Measurements from ENCODE around the gene CDH4. TPM values are rescaled to one million over a fixed set of nuclear protein-coding genes. Genes with fewer than 3 reads are reported as not detected.

The CDH4 gene
- total and polyA plus RNA-seq, 2 of the 4 experiments (the other 2 are of a cell fraction): 1.6 to 3.5 TPM

- H3K79me1 ChIP-seq (ENCODE audit: low read depth in 1 of 2, low read length in 2 of 2): no peaks in the 10 kb centered on the region
- ChIA-PET POLR2A (ENCODE audit: unreplicated experiment) (no interaction called here), CTCF (no interaction called here)
- H4K5ac ChIP-seq (ENCODE audit: low read depth, low read length): no peak overlapping the region
- no peak overlapping the region for H2BK15ac ChIP-seq (ENCODE audit: low read depth, low read length)
- no peak overlapping the region for H3K56ac ChIP-seq (ENCODE audit: extremely low read depth, insufficient read depth, low read length)
- BruUV-seq (replicated peaks): no TSS peak
- H2AK9ac ChIP-seq (replicated peaks; ENCODE audit: low read depth, low read length, poor library complexity): no peak overlapping the region
- H3K14ac ChIP-seq (replicated peaks; ENCODE audit: low read depth, low read length): no peak overlapping the region
- H3K18ac ChIP-seq (ENCODE audit: low read depth, low read length): no peak overlapping the region
- no peaks in the 10 kb centered on the region for H3K9me1 ChIP-seq (ENCODE audit: insufficient read depth, low read length)
- no peak overlapping the region for H3K4ac ChIP-seq (ENCODE audit: low read depth, low read length)
- peaks cover 4% of the 10 kb centered on the region; the same call in 1 of the 2 replicates for H3K27me3 ChIP-seq (ENCODE audit: control insufficient read depth, insufficient read depth, low read length)
- no peaks in the 10 kb centered on the region for H3K9me3 ChIP-seq (ENCODE audit: control insufficient read depth, insufficient read depth, low read length)
- H4K8ac ChIP-seq (ENCODE audit: low read depth in 2 of 2, low read length in 2 of 2): no peak overlapping the region
- DNase-seq (no peak), ATAC-seq (ENCODE audit: low read depth) (no peak)
- no peak overlapping the region for H2AFZ ChIP-seq (replicated peaks; ENCODE audit: low read length, poor library complexity)
- H2BK120ac ChIP-seq (ENCODE audit: low read depth, low read length): no peak overlapping the region
- intact Hi-C loops (cut with micrococcal nuclease) (no loop called here), dilution Hi-C loops (cut with HindIII; ENCODE audit: low sequenced_read_pairs, unreplicated experiment) (no loop called here), in situ Hi-C loops (cut with MboI; ENCODE audit: low sequenced_read_pairs) (loop anchor here (25.0 kb wide), 2 partner anchors 621 to 1821 kb away; partner anchors contain the start of gene CDH4)
- no peak overlapping the region for H2BK20ac ChIP-seq (ENCODE audit: low read depth, low read length)
- 44% methylated on average over 9 of the region's 32 CpGs; no CpG with 5 or more reads in 1 of the 2 experiments for WGBS, 2 experiments (ENCODE audit: extremely low coverage in 2 of 2, insufficient read length in 1 of 2)
- no peak for TF ChIP-seq SMC3 (IDR thresholded peaks at IDR 0.05; ENCODE audit: low read depth, low read length)
- TF ChIP-seq, protein P1, sequence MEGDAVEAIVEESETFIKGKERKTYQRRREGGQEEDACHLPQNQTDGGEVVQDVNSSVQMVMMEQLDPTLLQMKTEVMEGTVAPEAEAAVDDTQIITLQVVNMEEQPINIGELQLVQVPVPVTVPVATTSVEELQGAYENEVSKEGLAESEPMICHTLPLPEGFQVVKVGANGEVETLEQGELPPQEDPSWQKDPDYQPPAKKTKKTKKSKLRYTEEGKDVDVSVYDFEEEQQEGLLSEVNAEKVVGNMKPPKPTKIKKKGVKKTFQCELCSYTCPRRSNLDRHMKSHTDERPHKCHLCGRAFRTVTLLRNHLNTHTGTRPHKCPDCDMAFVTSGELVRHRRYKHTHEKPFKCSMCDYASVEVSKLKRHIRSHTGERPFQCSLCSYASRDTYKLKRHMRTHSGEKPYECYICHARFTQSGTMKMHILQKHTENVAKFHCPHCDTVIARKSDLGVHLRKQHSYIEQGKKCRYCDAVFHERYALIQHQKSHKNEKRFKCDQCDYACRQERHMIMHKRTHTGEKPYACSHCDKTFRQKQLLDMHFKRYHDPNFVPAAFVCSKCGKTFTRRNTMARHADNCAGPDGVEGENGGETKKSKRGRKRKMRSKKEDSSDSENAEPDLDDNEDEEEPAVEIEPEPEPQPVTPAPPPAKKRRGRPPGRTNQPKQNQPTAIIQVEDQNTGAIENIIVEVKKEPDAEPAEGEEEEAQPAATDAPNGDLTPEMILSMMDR (conservative IDR thresholded peaks at IDR 0.05; ENCODE audit: low read depth, low read length): no peak
- TF ChIP-seq MAFK (IDR thresholded peaks at IDR 0.05; ENCODE audit: low read depth, low read length): no peak
- TF ChIP-seq NFE2L2 (IDR thresholded peaks at IDR 0.05; ENCODE audit: low read depth, low read length): no peak
- no peak for TF ChIP-seq BHLHE40 (IDR thresholded peaks at IDR 0.05; ENCODE audit: low read depth, low read length)
- TF ChIP-seq POLR2A (IDR thresholded peaks at IDR 0.05; ENCODE audit: low read depth, low read length): no peak
- TF ChIP-seq RCOR1 (IDR thresholded peaks at IDR 0.05; ENCODE audit: insufficient replicate concordance, low read length): no peak
- no peak for TF ChIP-seq RFX5 (IDR thresholded peaks at IDR 0.05; ENCODE audit: low read depth, low read length)
- TF ChIP-seq, protein P2, sequence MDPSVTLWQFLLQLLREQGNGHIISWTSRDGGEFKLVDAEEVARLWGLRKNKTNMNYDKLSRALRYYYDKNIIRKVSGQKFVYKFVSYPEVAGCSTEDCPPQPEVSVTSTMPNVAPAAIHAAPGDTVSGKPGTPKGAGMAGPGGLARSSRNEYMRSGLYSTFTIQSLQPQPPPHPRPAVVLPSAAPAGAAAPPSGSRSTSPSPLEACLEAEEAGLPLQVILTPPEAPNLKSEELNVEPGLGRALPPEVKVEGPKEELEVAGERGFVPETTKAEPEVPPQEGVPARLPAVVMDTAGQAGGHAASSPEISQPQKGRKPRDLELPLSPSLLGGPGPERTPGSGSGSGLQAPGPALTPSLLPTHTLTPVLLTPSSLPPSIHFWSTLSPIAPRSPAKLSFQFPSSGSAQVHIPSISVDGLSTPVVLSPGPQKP (IDR thresholded peaks at IDR 0.05; ENCODE audit: borderline replicate concordance, low read depth, low read length): no peak
- TF ChIP-seq FOS (IDR thresholded peaks at IDR 0.05; ENCODE audit: low read depth, low read length): no peak
- TF ChIP-seq CEBPB (IDR thresholded peaks at IDR 0.05; ENCODE audit: low read depth, low read length): no peak
- TF ChIP-seq CHD1 (IDR thresholded peaks at IDR 0.05; ENCODE audit: low read depth, low read length): no peak
- no peak for TF ChIP-seq RAD21 (IDR thresholded peaks at IDR 0.05; ENCODE audit: low read length)
- TF ChIP-seq, protein P3, sequence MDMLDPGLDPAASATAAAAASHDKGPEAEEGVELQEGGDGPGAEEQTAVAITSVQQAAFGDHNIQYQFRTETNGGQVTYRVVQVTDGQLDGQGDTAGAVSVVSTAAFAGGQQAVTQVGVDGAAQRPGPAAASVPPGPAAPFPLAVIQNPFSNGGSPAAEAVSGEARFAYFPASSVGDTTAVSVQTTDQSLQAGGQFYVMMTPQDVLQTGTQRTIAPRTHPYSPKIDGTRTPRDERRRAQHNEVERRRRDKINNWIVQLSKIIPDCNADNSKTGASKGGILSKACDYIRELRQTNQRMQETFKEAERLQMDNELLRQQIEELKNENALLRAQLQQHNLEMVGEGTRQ (IDR thresholded peaks at IDR 0.05; ENCODE audit: low read depth, low read length): no peak
- no peaks in the 10 kb centered on the region for H3K36me3 ChIP-seq (ENCODE audit: control insufficient read depth, insufficient read depth, low read length)
- H3K23ac ChIP-seq (ENCODE audit: low read depth, low read length): no peak overlapping the region
- H2AK5ac ChIP-seq (ENCODE audit: low read depth, low read length): no peak overlapping the region
- H2BK5ac ChIP-seq (ENCODE audit: low read depth, low read length, poor library complexity, severe bottlenecking): no peak overlapping the region
- H4K20me1 ChIP-seq (ENCODE audit: insufficient read depth, low read length): no peaks in the 10 kb centered on the region
- no peak overlapping the region for H3K27ac ChIP-seq (ENCODE audit: insufficient read depth, low read length)
- H4K91ac ChIP-seq (ENCODE audit: insufficient read depth, low read depth, low read length): no peak overlapping the region
- no peaks in the 10 kb centered on the region for H3K4me1 ChIP-seq (ENCODE audit: control insufficient read depth, insufficient read depth, low read length)
- no peak overlapping the region for H3K4me2 ChIP-seq (ENCODE audit: low read depth, low read length)
- H3K9ac ChIP-seq (ENCODE audit: low read depth, low read length): no peak overlapping the region
- no peak overlapping the region for H3K4me3 ChIP-seq (ENCODE audit: insufficient read depth, low read depth, low read length)
Measured at GRCh38 chr20:61882716-61883615, 630.9 kb downstream of the CDH4 start.

Data from IMR-90 (cell line).